Measurements from ENCODE around the gene EFCAB14.
"Not testable (repeated sequence)": the region's sequence is repeated elsewhere in the genome, so short reads cannot be mapped to it uniquely, and the experiment has no call there.

Gene EFCAB14

DNA sequence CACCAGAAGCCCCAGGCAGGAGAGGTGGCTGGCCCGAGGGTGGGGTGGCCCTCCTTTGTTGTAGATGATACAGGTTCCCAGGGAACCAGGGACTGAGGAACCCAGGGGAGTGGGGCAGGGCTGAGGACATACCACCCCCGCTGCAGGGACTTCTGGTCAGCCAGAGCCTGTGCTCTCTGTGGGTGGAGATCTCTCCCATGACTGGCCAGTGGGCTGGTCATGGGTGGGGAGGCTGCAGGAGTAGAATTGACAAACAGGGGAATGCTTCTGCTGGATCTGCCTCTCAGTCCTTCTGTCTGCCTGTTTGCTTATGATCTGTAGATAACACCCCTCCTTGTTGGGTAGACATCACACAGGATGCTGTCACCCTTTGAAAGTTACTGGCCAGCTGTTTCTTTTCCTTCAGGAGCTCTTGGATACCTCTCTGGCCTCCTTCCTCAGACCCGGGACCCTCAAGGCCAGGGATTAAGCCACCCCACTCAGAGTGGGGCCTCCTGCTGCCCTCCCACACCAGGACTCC is 2.8 kb upstream of the EFCAB14 start:
- DNase-seq (ENCODE audit: low spot score): no peak

DNA sequence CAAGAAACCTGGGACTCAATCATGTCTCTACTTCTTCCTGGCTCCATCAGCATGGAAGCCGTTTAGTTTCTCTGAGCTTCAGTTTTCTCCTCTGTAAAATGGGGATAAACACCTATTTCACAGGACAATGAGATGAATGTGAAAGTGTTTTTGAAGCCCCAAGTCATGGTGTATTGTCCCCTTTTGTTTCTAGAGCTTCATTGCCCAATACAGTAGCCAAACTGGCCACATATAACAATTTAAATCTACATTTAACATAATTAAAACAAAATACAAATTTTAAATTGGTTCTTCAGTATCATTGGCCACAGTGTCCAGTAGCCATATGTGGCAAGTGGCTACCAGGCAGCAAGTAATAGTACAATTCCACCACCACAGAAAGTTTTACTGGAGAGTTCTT is 2.3 kb upstream of the EFCAB14 start:
- no peak for DNase-seq (ENCODE audit: low spot score)

- DNase-seq (ENCODE audit: low spot score): not testable (repeated sequence)
Observed at GRCh38 chr1:46720319-46720718, 1.4 kb upstream of the EFCAB14 start.

- DNase-seq (ENCODE audit: low spot score): no peak
Observed at GRCh38 chr1:46719689-46720088, 775 bp upstream of the EFCAB14 start.

GRCh38 chr1:46718340-46718726 is 581 bp downstream of the EFCAB14 start:
- no peak for DNase-seq (ENCODE audit: low spot score)

- no peak for DNase-seq (ENCODE audit: low spot score)
Observed at GRCh38 chr1:46717654-46718053, 1.3 kb downstream of the EFCAB14 start.

DNA sequence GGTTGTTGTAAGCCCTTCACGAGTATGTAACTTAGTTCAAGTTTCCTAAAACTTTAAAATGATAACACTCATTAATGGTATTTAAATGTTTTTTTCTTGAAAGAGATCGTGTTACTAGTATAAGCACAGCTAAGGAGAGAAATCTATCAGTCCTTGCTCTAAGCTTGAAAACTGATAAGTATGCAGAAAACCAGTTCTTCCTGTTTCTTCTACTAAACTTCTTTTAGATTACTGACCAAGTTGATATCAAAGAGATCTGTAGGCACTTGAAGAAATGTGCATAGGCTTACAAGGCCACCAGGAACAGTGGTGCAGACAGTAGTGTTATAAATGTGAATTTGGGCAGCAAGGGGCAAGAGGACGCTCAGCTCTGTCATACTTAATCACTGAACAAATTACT is 3.9 kb downstream of the EFCAB14 start:
- no peak for DNase-seq (ENCODE audit: low spot score)

DNA sequence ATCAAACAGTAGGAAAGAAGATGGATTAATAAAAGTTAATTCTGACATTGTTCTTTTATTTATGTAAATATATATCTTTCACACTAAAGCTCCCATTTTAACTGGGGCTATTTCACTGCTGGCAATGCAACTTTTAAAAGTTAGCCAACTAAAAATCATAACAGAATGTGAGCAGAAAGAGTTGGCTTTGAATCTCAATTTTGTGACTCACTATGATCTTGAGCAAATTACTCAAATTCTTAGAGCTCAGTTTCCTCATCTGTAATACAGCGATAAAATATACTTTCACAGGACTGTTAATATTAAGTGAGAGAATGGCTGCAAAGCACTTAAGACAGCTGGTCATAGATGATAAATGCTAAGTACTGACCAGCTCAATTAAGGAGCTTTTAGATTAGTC is 10.8 kb downstream of the EFCAB14 start:
- no peak for DNase-seq (ENCODE audit: low spot score)

DNA sequence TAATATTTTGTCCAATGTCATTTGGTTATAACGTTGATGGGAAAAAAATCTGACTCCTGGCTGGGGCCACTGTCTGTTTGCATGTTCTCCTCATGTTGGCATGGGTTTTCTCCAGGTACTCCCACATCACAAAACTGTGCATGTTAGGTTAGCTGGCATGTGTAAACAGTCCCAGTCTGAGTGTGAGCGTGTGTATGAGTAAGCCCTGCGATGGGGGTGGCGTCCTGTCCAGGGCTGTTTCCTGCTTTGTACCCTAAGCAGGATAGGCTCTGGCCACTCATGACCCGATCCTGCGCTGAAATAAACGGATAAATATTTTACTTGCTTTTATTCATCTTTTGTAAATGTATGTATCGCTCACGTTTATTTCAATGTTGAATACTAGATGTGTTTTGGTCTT is 13.5 kb downstream of the EFCAB14 start:
- no peak for DNase-seq (ENCODE audit: low spot score)

- no peak for DNase-seq (ENCODE audit: low spot score)
Observed at GRCh38 chr1:46703927-46704641, 14.8 kb downstream of the EFCAB14 start.

- DNase-seq (ENCODE audit: low spot score): no peak
Observed at GRCh38 chr1:46699666-46700065, 19.2 kb downstream of the EFCAB14 start.

- DNase-seq (ENCODE audit: low spot score): no peak
Observed at GRCh38 chr1:46697053-46697452, 21.9 kb downstream of the EFCAB14 start.

- DNase-seq (ENCODE audit: low spot score): not testable (repeated sequence)
Observed at GRCh38 chr1:46694676-46695075, 24.2 kb downstream of the EFCAB14 start.

DNA sequence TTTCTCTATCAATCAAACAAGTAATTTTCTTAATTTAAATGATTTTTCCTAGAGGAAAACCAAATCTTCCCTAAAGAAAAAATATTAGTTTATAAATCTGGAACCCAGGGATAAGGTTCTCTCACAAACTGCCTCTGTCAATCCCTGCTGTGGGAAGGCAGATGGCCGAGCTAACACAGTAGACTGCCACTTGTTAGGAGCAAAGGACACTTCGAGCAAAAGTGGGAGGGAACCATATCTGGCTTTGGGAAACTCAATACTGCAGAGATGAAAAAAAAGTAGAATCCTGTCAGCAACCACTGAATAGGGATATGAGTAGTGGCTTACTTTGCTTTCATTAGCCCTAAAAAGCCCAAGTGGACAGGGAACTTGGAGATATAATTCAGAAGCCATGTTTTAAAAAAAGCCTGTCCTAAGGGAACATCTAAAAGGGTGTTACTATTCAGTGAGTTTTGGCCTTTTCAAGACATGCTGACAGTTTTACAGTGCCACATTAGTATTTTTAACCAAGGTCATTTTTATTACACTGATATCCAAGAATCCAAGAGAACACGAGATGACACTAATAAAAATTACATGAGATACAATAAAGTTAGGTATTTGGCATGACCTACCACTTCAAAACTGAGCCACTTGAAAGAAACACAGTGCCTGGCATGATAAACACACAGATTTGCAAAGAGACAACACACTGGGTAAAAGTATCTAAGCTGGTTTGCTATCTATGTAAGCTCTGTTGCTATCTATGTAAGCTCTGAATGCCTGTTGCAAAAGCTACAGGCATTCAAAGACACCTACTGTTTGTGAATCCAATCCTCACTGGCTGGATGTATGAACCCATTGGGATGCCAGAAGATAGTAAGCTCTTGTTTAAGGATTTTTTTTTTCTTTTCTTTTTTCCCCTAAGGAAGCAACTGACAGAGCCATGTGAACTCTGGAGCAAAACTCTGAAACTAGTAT is 25.8 kb downstream of the EFCAB14 start:
- DNase-seq (ENCODE audit: low spot score): no peak

DNA sequence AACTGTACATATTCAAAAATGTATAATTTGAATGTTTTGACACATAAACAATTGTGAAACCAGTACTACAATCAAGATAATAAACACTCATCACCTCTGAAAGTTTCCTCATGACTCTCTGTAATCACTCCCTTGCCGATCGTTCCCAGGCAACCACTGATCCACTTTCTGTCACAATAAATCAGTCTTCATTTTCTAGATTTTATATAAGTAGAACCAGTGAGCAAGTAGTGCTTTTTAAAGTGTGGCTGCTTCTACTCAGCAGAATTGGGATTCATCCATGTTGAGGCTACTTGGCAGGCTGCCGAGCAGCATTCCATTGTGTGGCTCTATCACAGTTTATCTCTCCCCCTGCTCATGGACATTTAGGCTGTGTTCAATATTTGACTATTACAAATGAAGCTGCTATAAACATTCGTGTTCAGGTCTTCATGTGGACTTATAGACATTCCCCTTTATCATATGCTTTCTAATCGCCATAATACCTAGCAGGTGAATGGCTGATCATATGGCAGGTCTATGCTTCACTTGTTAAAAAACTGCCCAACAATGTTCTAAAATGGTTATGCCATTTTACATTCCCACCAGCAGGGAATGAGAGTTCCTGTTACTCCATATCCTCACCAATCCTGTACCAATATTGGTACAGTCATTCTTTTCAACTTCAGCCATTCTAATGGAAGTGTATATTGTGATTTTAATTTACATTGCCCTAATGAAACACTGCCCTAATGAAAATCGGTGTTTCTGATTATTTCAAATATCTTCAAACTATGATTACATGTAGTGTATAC is 26.7 kb downstream of the EFCAB14 start:
- DNase-seq (ENCODE audit: low spot score): no peak

GRCh38 chr1:46690931-46691421 is 27.9 kb downstream of the EFCAB14 start:
- no peak for DNase-seq (ENCODE audit: low spot score)

GRCh38 chr1:46689897-46690296 is 29.0 kb downstream of the EFCAB14 start:
- DNase-seq (ENCODE audit: low spot score): no peak

- no peak for DNase-seq (ENCODE audit: low spot score)
Observed at GRCh38 chr1:46689356-46689755, 29.6 kb downstream of the EFCAB14 start.

DNA sequence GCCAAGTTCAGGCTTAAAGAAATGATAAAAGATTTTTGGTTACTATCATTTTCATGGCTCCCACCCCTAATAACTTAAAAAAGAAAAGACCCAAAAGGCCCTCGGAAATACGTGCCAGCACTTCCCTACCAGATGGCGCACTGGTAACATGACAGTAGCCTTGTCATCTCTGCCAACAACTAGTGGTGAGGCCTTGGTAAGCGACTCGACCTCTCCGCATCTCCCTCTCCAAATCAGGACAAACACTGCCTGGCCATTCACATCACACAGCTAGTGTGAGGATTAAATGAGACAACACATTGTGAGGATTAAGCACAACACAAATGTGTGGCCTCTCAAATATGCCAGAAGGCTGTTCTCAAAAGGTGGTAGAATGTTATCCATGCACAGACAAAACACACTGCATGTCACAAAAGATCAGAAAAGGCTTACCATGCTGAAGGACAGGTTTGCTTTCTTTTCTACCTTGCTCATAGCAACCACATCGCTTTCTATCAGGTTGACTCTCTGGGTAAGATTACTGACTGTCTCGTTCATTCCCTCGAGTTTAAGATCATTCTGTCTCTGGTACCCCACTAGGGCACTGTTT is 30.9 kb downstream of the EFCAB14 start:
- no peak for DNase-seq (ENCODE audit: low spot score)

- DNase-seq (ENCODE audit: low spot score): no peak
Observed at GRCh38 chr1:46687093-46687659, 31.7 kb downstream of the EFCAB14 start.

GRCh38 chr1:46686255-46686654 is 32.7 kb downstream of the EFCAB14 start:
- DNase-seq (ENCODE audit: low spot score): no peak

Measured in globus pallidus (tissue), 1 donor.